K562 (cell line): Measurements from ENCODE around the gene SMIM29. TPM values are rescaled to one million over a fixed set of nuclear protein-coding genes. Genes with fewer than 3 reads are reported as not detected.
A peak's percentile ranks its signal among the peaks of the same experiment; 100 is the strongest.

Source experiments
- ARID4B ChIP-seq: sonication (generic); formaldehyde crosslinking; IDR thresholded peaks from 2 replicates; pipeline ENCODE4 v1.8.0; 2022; ENCODE audit warnings: mild to moderate bottlenecking, missing genetic modification reagents
- ARNT ChIP-seq, 2 experiments: fragments of 450-650 bp; IDR thresholded peaks; 2 replicates each; pipeline ENCODE4 v1.6.1; 2016; ENCODE audit warnings: mild to moderate bottlenecking in 1 of 2
- BDP1 ChIP-seq: IDR thresholded peaks from 3 replicates; pipeline ENCODE4 v1.6.1; 2011; ENCODE audit not compliant: insufficient read length, insufficient read depth
- CHCHD3 ChIP-seq: fragments of 250-450 bp; sonication (Bioruptor Pico); IDR thresholded peaks from 2 replicates; pipeline ENCODE4 v2.1.2; 2022; ENCODE audit warnings: mild to moderate bottlenecking
- DNMT1 ChIP-seq: fragments of 450-650 bp; IDR thresholded peaks from 2 replicates; pipeline ENCODE4 v1.6.1; 2016; ENCODE audit warnings: antibody characterized with exemption, mild to moderate bottlenecking
- HMG20A ChIP-seq: fragments of 450-650 bp; formaldehyde crosslinking; conservative IDR thresholded peaks from 2 replicates; pipeline ENCODE4 v1.4.0; 2020; ENCODE audit warnings: mild to moderate bottlenecking, mixed read lengths
- KDM1A ChIP-seq, 2 experiments: fragments of 450-650 bp; IDR thresholded peaks; 2 replicates each; pipeline ENCODE4 v1.6.1; 2016; ENCODE audit warnings: mild to moderate bottlenecking in 2 of 2
- PHF8 ChIP-seq: fragments of 200-600 bp; sonication (generic); IDR thresholded peaks from 2 replicates; pipeline ENCODE4 v1.6.1; 2012; ENCODE audit warnings: mixed run types, mild to moderate bottlenecking, inconsistent platforms, low read length, moderate library complexity, borderline replicate concordance
- PRMT5 ChIP-seq: sonication (generic); formaldehyde crosslinking; IDR thresholded peaks from 2 replicates; pipeline ENCODE4 v1.5.0; 2020; ENCODE audit warnings: missing genetic modification reagents
- SAP30 ChIP-seq: fragments of 200-600 bp; sonication (generic); IDR thresholded peaks from 2 replicates; pipeline ENCODE4 v1.6.1; 2012; ENCODE audit warnings: borderline replicate concordance, low read depth, mild to moderate bottlenecking, moderate library complexity, low read length, control low read depth, inconsistent platforms; ENCODE audit not compliant: insufficient read depth, poor library complexity, severe bottlenecking
- SIX5 ChIP-seq, 2 experiments: IDR thresholded peaks; 2 replicates each; pipeline ENCODE4 v1.6.1; 2011; ENCODE audit warnings: low read length in 2 of 2, borderline replicate concordance in 1 of 2, low read depth in 1 of 2, mild to moderate bottlenecking in 1 of 2, moderate library complexity in 1 of 2; ENCODE audit not compliant: insufficient read depth in 1 of 2
- STAG1 ChIP-seq: sonication (generic); formaldehyde crosslinking; IDR thresholded peaks from 2 replicates; pipeline ENCODE4 v1.5.0; 2020; ENCODE audit warnings: missing genetic modification reagents, borderline replicate concordance
- TCFL5 ChIP-seq: fragments of 250-450 bp; sonication (Bioruptor Pico); conservative IDR thresholded peaks from 2 replicates; pipeline ENCODE4 v1.6.1; 2021; ENCODE audit warnings: mild to moderate bottlenecking, moderate library complexity, matching md5 sums
- TRIM28 ChIP-seq: fragments of 450-650 bp; IDR thresholded peaks from 2 replicates; pipeline ENCODE4 v1.6.1; 2017
- ZNF175 ChIP-seq: fragments of 200-800 bp; sonication (Bioruptor generic); IDR thresholded peaks from 2 replicates; pipeline ENCODE4 v1.6.1; 2016; ENCODE audit warnings: low read depth, mild to moderate bottlenecking, missing genetic modification characterization, missing compliant biosample characterization
- ZNF239 ChIP-seq: fragments of 250-450 bp; sonication (Bioruptor Pico); IDR thresholded peaks from 2 replicates; pipeline ENCODE4 v1.4.0; 2020; ENCODE audit warnings: mild to moderate bottlenecking
- ZSCAN32 ChIP-seq: fragments of 450-650 bp; formaldehyde crosslinking; IDR thresholded peaks from 2 replicates; pipeline ENCODE4 v1.4.0; 2020; ENCODE audit warnings: mild to moderate bottlenecking, moderate library complexity
- polyA plus RNA-seq, 8 experiments: library from polyadenylated mRNA; depleted of rRNA in 4 of 8; stranded (reverse) in 5 of 8; unstranded in 3 of 8; fragments of >200 nt; fragmentation: Nextera tagmentation in 2 of 8; fragmentation: Illumina TruSeq in 1 of 8; extraction: Ambion mirVana in 2 of 8; extraction: Trizol in 1 of 8; gene quantifications; 2 replicates each; pipeline versions ENCODE4 v1.2.1 to v1.2.3, GENCODE V29; 2011 to 2014; ENCODE audit warnings: inconsistent platforms in 1 of 8, missing spikeins in 1 of 8
- total RNA-seq, 7 experiments: library from RNA; depleted of rRNA in 6 of 7; stranded (reverse); fragments of >200 nt in 6 of 7; fragmentation: Illumina TruSeq in 2 of 7; extraction: Trizol in 2 of 7; gene quantifications; 2 replicates each; pipeline versions ENCODE4 v1.2.1 to v1.2.3, GENCODE V29; 2011 to 2021; ENCODE audit warnings: low replicate concordance in 1 of 7
- TF ChIP-seq, protein P1 (sequence below), 2 experiments: fragments of 450-650 bp; IDR thresholded peaks; 2 replicates each; pipeline ENCODE4 v1.6.1; 2016

The SMIM29 gene
- total and polyA plus RNA-seq, 9 of the 15 experiments (the other 6 are each of a cell fraction or from before 2014, with no cell fraction given) = 6.5 to 36.7 (median 20.9) TPM

- TF ChIP-seq, protein P1, sequence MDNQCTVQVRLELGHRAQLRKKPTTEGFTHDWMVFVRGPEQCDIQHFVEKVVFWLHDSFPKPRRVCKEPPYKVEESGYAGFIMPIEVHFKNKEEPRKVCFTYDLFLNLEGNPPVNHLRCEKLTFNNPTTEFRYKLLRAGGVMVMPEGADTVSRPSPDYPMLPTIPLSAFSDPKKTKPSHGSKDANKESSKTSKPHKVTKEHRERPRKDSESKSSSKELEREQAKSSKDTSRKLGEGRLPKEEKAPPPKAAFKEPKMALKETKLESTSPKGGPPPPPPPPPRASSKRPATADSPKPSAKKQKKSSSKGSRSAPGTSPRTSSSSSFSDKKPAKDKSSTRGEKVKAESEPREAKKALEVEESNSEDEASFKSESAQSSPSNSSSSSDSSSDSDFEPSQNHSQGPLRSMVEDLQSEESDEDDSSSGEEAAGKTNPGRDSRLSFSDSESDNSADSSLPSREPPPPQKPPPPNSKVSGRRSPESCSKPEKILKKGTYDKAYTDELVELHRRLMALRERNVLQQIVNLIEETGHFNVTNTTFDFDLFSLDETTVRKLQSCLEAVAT (IDR thresholded peaks at IDR 0.05) = peak; percentile 14 to 38; a peak in 3 of 4 replicates
- TF ChIP-seq PRMT5 (no peak), PHF8 (peak; percentile 74; the same call in 1 of the 2 replicates), HMG20A (CRISPR knock-in tag) (no peak), TCFL5 (no peak), ZSCAN32 (CRISPR knock-in tag) (no peak), CHCHD3 (CRISPR knock-in tag) (no peak), SAP30 (peak; percentile 68), TRIM28 (no peak), STAG1 (CRISPR knock-in tag) (0 out of 2 replicates have a peak, but pooled peaks have one; percentile 20), ARNT (IDR thresholded peaks at IDR 0.05) (no peak), ARID4B (CRISPR knock-in tag) (peak; percentile 47; the same call in 1 of the 2 replicates), ZNF239 (CRISPR knock-in tag) (no peak), SIX5 (IDR thresholded peaks at IDR 0.05; ENCODE audit: borderline replicate concordance in 1 of 2, insufficient read depth in 1 of 2, low read depth in 1 of 2, low read length in 2 of 2) (no peak), BDP1 (no peak), DNMT1 (no peak), ZNF175 (CRISPR knock-in tag) (no peak), KDM1A (IDR thresholded peaks at IDR 0.05) (no peak)
These were observed 24.6 kb downstream of the SMIM29 start (continued) for GRCh38 chr6:34223956-34224940.
